GM23338 (cell line): ENCODE results near the gene SERAC1. TPM values are rescaled to one million over a fixed set of nuclear protein-coding genes. Genes with fewer than 3 reads are reported as not detected.

Experiments used
- EZH2 ChIP-seq: fragments of 200-600 bp; sonication (generic); IDR thresholded peaks from one replicate; pipeline ENCODE4 v1.8.0; 2017; ENCODE audit warnings: antibody characterized with exemption, mild to moderate bottlenecking, low read depth; ENCODE audit not compliant: unreplicated experiment
- ZNF114 ChIP-seq: fragments of 250-450 bp; sonication (Bioruptor Pico); IDR thresholded peaks from 2 replicates; pipeline ENCODE4 v1.5.0; 2020; ENCODE audit warnings: mild to moderate bottlenecking, moderate library complexity
- polyA plus RNA-seq: library from polyadenylated mRNA; unstranded; fragments of >200 nt; fragmentation: Nextera tagmentation; extraction: Ambion mirVana; gene quantifications from 2 replicates; pipeline ENCODE4 v1.2.1, GENCODE V29; 2016
- total RNA-seq: library from RNA; depleted of rRNA; stranded (reverse); fragments of >200 nt; shearing (Covaris generic); gene quantifications from 2 replicates; pipeline ENCODE4 v1.2.3, GENCODE V29; 2014
- TF ChIP-seq, protein P1 (sequence below): fragments of 250-450 bp; sonication (Bioruptor Pico); IDR thresholded peaks from 2 replicates; pipeline ENCODE4 v1.5.0; 2020; ENCODE audit warnings: mild to moderate bottlenecking, moderate library complexity
- TF ChIP-seq, protein P2 (sequence below): IDR thresholded peaks from one replicate; pipeline ENCODE4 v1.6.1; 2018; ENCODE audit warnings: antibody characterized with exemption; ENCODE audit not compliant: unreplicated experiment

SERAC1 gene
- total and polyA plus RNA-seq, 2 experiments from 2014 or later = 5.1 to 8.4 TPM

DNA sequence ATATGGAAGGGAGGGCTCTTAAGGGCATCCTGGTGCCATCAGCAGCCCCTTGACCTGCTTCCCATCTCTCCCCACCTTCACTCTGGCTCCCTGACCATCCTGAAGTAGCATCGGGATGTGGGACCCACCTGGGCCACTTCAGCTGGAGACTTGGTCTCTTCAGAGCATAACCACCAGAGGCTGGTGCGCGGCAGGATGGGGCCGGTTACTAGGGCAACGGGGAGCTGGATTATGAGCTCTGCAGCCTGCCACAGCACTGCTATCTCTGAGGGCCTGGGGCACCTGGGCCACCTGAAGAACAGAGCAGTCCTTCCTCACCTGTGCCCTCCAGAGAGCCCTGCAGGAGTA lies 106.7 kb downstream of the SERAC1 start (continued):
- TF ChIP-seq, protein P1, sequence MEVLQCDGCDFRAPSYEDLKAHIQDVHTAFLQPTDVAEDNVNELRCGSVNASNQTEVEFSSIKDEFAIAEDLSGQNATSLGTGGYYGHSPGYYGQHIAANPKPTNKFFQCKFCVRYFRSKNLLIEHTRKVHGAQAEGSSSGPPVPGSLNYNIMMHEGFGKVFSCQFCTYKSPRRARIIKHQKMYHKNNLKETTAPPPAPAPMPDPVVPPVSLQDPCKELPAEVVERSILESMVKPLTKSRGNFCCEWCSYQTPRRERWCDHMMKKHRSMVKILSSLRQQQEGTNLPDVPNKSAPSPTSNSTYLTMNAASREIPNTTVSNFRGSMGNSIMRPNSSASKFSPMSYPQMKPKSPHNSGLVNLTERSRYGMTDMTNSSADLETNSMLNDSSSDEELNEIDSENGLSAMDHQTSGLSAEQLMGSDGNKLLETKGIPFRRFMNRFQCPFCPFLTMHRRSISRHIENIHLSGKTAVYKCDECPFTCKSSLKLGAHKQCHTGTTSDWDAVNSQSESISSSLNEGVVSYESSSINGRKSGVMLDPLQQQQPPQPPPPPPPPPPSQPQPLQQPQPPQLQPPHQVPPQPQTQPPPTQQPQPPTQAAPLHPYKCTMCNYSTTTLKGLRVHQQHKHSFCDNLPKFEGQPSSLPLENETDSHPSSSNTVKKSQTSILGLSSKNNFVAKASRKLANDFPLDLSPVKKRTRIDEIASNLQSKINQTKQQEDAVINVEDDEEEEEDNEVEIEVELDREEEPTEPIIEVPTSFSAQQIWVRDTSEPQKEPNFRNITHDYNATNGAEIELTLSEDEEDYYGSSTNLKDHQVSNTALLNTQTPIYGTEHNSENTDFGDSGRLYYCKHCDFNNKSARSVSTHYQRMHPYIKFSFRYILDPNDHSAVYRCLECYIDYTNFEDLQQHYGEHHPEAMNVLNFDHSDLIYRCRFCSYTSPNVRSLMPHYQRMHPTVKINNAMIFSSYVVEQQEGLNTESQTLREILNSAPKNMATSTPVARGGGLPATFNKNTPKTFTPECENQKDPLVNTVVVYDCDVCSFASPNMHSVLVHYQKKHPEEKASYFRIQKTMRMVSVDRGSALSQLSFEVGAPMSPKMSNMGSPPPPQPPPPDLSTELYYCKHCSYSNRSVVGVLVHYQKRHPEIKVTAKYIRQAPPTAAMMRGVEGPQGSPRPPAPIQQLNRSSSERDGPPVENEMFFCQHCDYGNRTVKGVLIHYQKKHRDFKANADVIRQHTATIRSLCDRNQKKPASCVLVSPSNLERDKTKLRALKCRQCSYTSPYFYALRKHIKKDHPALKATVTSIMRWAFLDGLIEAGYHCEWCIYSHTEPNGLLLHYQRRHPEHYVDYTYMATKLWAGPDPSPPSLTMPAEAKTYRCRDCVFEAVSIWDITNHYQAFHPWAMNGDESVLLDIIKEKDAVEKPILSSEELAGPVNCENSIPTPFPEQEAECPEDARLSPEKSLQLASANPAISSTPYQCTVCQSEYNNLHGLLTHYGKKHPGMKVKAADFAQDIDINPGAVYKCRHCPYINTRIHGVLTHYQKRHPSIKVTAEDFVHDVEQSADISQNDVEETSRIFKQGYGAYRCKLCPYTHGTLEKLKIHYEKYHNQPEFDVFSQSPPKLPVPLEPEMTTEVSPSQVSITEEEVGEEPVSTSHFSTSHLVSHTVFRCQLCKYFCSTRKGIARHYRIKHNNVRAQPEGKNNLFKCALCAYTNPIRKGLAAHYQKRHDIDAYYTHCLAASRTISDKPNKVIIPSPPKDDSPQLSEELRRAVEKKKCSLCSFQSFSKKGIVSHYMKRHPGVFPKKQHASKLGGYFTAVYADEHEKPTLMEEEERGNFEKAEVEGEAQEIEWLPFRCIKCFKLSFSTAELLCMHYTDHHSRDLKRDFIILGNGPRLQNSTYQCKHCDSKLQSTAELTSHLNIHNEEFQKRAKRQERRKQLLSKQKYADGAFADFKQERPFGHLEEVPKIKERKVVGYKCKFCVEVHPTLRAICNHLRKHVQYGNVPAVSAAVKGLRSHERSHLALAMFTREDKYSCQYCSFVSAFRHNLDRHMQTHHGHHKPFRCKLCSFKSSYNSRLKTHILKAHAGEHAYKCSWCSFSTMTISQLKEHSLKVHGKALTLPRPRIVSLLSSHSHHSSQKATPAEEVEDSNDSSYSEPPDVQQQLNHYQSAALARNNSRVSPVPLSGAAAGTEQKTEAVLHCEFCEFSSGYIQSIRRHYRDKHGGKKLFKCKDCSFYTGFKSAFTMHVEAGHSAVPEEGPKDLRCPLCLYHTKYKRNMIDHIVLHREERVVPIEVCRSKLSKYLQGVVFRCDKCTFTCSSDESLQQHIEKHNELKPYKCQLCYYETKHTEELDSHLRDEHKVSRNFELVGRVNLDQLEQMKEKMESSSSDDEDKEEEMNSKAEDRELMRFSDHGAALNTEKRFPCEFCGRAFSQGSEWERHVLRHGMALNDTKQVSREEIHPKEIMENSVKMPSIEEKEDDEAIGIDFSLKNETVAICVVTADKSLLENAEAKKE (CRISPR knock-in tag) = no peak
- TF ChIP-seq ZNF114 (CRISPR knock-in tag) (no peak), EZH2 (no peak)
- TF ChIP-seq, protein P2, sequence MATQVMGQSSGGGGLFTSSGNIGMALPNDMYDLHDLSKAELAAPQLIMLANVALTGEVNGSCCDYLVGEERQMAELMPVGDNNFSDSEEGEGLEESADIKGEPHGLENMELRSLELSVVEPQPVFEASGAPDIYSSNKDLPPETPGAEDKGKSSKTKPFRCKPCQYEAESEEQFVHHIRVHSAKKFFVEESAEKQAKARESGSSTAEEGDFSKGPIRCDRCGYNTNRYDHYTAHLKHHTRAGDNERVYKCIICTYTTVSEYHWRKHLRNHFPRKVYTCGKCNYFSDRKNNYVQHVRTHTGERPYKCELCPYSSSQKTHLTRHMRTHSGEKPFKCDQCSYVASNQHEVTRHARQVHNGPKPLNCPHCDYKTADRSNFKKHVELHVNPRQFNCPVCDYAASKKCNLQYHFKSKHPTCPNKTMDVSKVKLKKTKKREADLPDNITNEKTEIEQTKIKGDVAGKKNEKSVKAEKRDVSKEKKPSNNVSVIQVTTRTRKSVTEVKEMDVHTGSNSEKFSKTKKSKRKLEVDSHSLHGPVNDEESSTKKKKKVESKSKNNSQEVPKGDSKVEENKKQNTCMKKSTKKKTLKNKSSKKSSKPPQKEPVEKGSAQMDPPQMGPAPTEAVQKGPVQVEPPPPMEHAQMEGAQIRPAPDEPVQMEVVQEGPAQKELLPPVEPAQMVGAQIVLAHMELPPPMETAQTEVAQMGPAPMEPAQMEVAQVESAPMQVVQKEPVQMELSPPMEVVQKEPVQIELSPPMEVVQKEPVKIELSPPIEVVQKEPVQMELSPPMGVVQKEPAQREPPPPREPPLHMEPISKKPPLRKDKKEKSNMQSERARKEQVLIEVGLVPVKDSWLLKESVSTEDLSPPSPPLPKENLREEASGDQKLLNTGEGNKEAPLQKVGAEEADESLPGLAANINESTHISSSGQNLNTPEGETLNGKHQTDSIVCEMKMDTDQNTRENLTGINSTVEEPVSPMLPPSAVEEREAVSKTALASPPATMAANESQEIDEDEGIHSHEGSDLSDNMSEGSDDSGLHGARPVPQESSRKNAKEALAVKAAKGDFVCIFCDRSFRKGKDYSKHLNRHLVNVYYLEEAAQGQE = no peak
